HCT116 (cell line): ENCODE measurements around the gene F7. TPM values are rescaled to one million over a fixed set of nuclear protein-coding genes. Genes with fewer than 3 reads are reported as not detected.

Experiments used
- ATAC-seq: fragments of 200-7000 bp; cut with Tn5 transposase; 2 replicates; pipeline ENCODE4 v1.9.1; 2020; ENCODE audit warnings: mild to moderate bottlenecking, moderate library complexity
- BruUV-seq: library from RNA; stranded (reverse); fragments of 400-500 nt; replicated peaks from 2 replicates; lab custom pipeline; 2021; lab: Mats Ljungman, UMichigan
- CTCF ChIA-PET: fragments of 300-600 bp; sonication (Branson Sonifier 250); formaldehyde crosslinking; loops from one replicate; lab custom pipeline; 2021; ENCODE audit warnings: antibody characterized with exemption; lab: Charles Lee
- POLR2A ChIA-PET: fragments of 300-600, 350-600 bp; sonication (Branson Sonifier 250); formaldehyde crosslinking; loops from one replicate; lab custom pipeline; 2021; ENCODE audit warnings: antibody characterized with exemption; lab: Charles Lee
- RAD21 ChIA-PET, 2 experiments: fragments of 300-600 bp; sonication (Branson Sonifier 250); formaldehyde crosslinking; loops; one replicate each; lab custom pipeline; 2023; ENCODE audit warnings: low total read pairs in 2 of 2; ENCODE audit not compliant: uncharacterized antibody in 2 of 2, unreplicated experiment in 2 of 2, low non-redundant PET in 1 of 2; lab: Charles Lee
- DNase-seq: peaks from one replicate; pipeline ENCODE4 v3.0.0-alpha.2; 2010; ENCODE audit warnings: low read depth, low spot score
- H2AFZ ChIP-seq: fragments of 200-600 bp; shearing (Covaris generic), sonication (generic); 2 replicates; pipeline ENCODE4 v1.6.1; 2017; ENCODE audit warnings: low read depth, mixed run types, mixed read lengths, antibody characterized with exemption, low read length; ENCODE audit not compliant: poor library complexity, severe bottlenecking
- H3K27ac ChIP-seq: 2 replicates; pipeline ENCODE4 v1.5.1; 2012; ENCODE audit warnings: low read depth, low read length
- H3K27me3 ChIP-seq: fragments of 200-600 bp; sonication (generic); 2 replicates; pipeline ENCODE4 v1.6.1; 2016; ENCODE audit warnings: mixed run types, low read length, mixed read lengths; ENCODE audit not compliant: insufficient read depth
- H3K36me3 ChIP-seq, 2 experiments: fragments of 200-500 bp in 1 of 2; fragments of 200-600 bp in 1 of 2; sonication (Bioruptor generic) in 1 of 2; sonication (generic) in 1 of 2; 2 replicates each; pipeline versions ENCODE4 v1.5.1 to v1.6.1; 2014 to 2016; ENCODE audit warnings: low read length in 2 of 2, inconsistent platforms in 1 of 2, mixed read lengths in 1 of 2, mixed run types in 1 of 2; ENCODE audit not compliant: insufficient read depth in 2 of 2, control insufficient read depth in 1 of 2
- H3K4me1 ChIP-seq, 2 experiments: fragments of 200-600 bp in 1 of 2; sonication (generic) in 1 of 2; 2 replicates each; pipeline versions ENCODE4 v1.5.1 to v1.6.1; 2012 to 2017; ENCODE audit warnings: low read length in 2 of 2, inconsistent platforms in 1 of 2, mild to moderate bottlenecking in 1 of 2, mixed read lengths in 1 of 2, mixed run types in 1 of 2, moderate library complexity in 1 of 2; ENCODE audit not compliant: insufficient read depth in 2 of 2, control insufficient read depth in 1 of 2
- H3K4me2 ChIP-seq: fragments of 200-600 bp; sonication (generic); 2 replicates; pipeline ENCODE4 v1.6.1; 2017; ENCODE audit warnings: mixed run types, low read length, mixed read lengths
- H3K4me3 ChIP-seq, 2 experiments: fragments of 200-600 bp in 1 of 2; sonication (generic) in 1 of 2; replicated peaks in 1 of 2; 2 replicates each; pipeline ENCODE4 v1.5.1; 2011 to 2016; ENCODE audit warnings: low read length in 2 of 2, control low read depth in 1 of 2, low read depth in 1 of 2, mild to moderate bottlenecking in 1 of 2, mixed read lengths in 1 of 2, mixed run types in 1 of 2
- H3K79me2 ChIP-seq: fragments of 200-600 bp; sonication (generic); 2 replicates; pipeline ENCODE4 v1.6.1; 2017; ENCODE audit warnings: mild to moderate bottlenecking, mixed run types, low read length, moderate library complexity, mixed read lengths; ENCODE audit not compliant: insufficient read depth
- H3K9ac ChIP-seq: fragments of 200-600 bp; sonication (generic); 2 replicates; pipeline ENCODE4 v1.6.1; 2016; ENCODE audit warnings: low read length, mixed read lengths
- H3K9me2 ChIP-seq: fragments of 200-600 bp; sonication (generic), shearing (Covaris generic); 2 replicates; pipeline ENCODE4 v1.6.1; 2017; ENCODE audit warnings: mixed run types, mild to moderate bottlenecking, moderate library complexity; ENCODE audit not compliant: insufficient read depth
- H3K9me3 ChIP-seq, 2 experiments: fragments of 200-500 bp in 1 of 2; fragments of 200-600 bp in 1 of 2; sonication (Bioruptor generic) in 1 of 2; sonication (generic) in 1 of 2; 2 replicates each; pipeline ENCODE4 v1.6.1; 2014 to 2017; ENCODE audit warnings: low read length in 2 of 2, mixed read lengths in 2 of 2, inconsistent platforms in 1 of 2, low read depth in 1 of 2, mild to moderate bottlenecking in 1 of 2, mixed run types in 1 of 2, moderate library complexity in 1 of 2; ENCODE audit not compliant: control insufficient read depth in 1 of 2, insufficient read depth in 1 of 2
- H4K20me1 ChIP-seq: fragments of 200-600 bp; sonication (generic), shearing (Covaris generic); 2 replicates; pipeline ENCODE4 v1.6.1; 2017; ENCODE audit warnings: mixed run types, mild to moderate bottlenecking, moderate library complexity; ENCODE audit not compliant: insufficient read depth
- CEBPB ChIP-seq: IDR thresholded peaks from 2 replicates; pipeline ENCODE4 v1.6.1; 2012; ENCODE audit warnings: low read depth
- EGR1 ChIP-seq: IDR thresholded peaks from 2 replicates; pipeline ENCODE4 v1.6.1; 2012; ENCODE audit warnings: low read depth
- ELF1 ChIP-seq: IDR thresholded peaks from 2 replicates; pipeline ENCODE4 v1.6.1; 2012; ENCODE audit warnings: low read depth, borderline replicate concordance
- EZH2phosphoT487 ChIP-seq: fragments of 200-600 bp; IDR thresholded peaks from 2 replicates; pipeline ENCODE4 v1.6.1; 2018; ENCODE audit warnings: antibody characterized with exemption, borderline replicate concordance
- JUND ChIP-seq: IDR thresholded peaks from 2 replicates; pipeline ENCODE4 v1.6.1; 2012
- POLR2A ChIP-seq: IDR thresholded peaks from 2 replicates; pipeline ENCODE4 v1.7.0; 2011; ENCODE audit warnings: borderline replicate concordance; ENCODE audit not compliant: insufficient read depth, insufficient read length; ENCODE audit errors: extremely low read depth
- RAD21 ChIP-seq: IDR thresholded peaks from 2 replicates; pipeline ENCODE4 v1.6.1; 2012; ENCODE audit warnings: low read depth, mild to moderate bottlenecking
- SIN3A ChIP-seq: IDR thresholded peaks from 2 replicates; pipeline ENCODE4 v1.6.1; 2012; ENCODE audit warnings: low read depth
- SP1 ChIP-seq: IDR thresholded peaks from 2 replicates; pipeline ENCODE4 v1.6.1; 2012; ENCODE audit warnings: low read depth
- SRF ChIP-seq: IDR thresholded peaks from 2 replicates; pipeline ENCODE4 v1.6.1; 2012; ENCODE audit warnings: low read depth
- YY1 ChIP-seq: IDR thresholded peaks from 2 replicates; pipeline ENCODE4 v1.6.1; 2011; ENCODE audit warnings: low read length, low read depth, moderate library complexity, mild to moderate bottlenecking; ENCODE audit not compliant: insufficient replicate concordance; ENCODE audit errors: extremely low read depth
- ZFX ChIP-seq: fragments of 450-650 bp; IDR thresholded peaks from 2 replicates; pipeline ENCODE4 v1.6.1; 2017
- ZNF274 ChIP-seq: fragments of 200-500 bp; sonication (Bioruptor generic); IDR thresholded peaks from 2 replicates; pipeline ENCODE4 v1.6.1; 2014; ENCODE audit warnings: mild to moderate bottlenecking, low read depth, low read length, inconsistent platforms
- intact Hi-C: fragments of 100-400 bp; cut with micrococcal nuclease; formaldehyde crosslinking; loops from 2 replicates; pipeline ENCODE4 v1.10.0; 2022
- total RNA-seq: library from RNA; stranded (reverse); gene quantifications from one replicate; pipeline ENCODE4 v1.2.1, GENCODE V29; 2021; ENCODE audit not compliant: unreplicated experiment
- TF ChIP-seq, protein P1 (sequence below), 3 experiments: fragments of 200-600 bp in 1 of 3; sonication (generic) in 1 of 3; IDR thresholded peaks in 2 of 3; conservative IDR thresholded peaks in 1 of 3; 2 replicates each; pipeline ENCODE4 v1.5.1; 2012 to 2017; ENCODE audit warnings: low read depth in 2 of 3, low read length in 2 of 3, antibody characterized with exemption in 1 of 3, borderline replicate concordance in 1 of 3, control low read depth in 1 of 3, mild to moderate bottlenecking in 1 of 3, mixed read lengths in 1 of 3, mixed run types in 1 of 3, moderate library complexity in 1 of 3; ENCODE audit not compliant: insufficient read depth in 1 of 3
- TF ChIP-seq, protein P2 (sequence below): IDR thresholded peaks from 2 replicates; pipeline ENCODE4 v1.6.1; 2012; ENCODE audit warnings: low read depth

F7 gene
- total RNA-seq, 1 experiment from 2014 or later: not detected

DNA sequence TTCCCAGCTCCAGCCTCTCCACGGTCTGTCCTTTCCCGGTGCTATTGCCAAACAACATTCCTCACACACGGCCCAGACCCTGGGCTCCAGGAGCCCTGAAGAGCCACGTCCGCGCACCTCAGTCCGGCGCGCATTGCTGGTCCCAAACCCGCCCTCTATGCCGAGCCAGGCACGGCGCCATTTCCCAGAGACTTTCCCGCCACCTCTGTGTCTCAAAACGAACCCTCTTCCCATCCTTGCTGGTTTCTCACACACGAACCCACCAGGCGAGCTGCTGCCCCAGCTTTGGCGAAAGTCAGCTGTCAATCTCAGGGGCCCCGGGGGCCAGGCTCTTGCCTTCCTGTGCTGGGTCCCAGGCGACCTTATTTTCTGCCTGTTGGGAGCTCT, 28.0 kb upstream of the F7 start:
- POLR2A ChIA-PET: no interaction called here
- H3K4me2 ChIP-seq: no peak overlapping the region
- no peaks in the 10 kb centered on the region for H3K4me1 ChIP-seq
- RAD21 ChIA-PET: no interaction called here
- no peaks in the 10 kb centered on the region for H3K79me2 ChIP-seq
- intact Hi-C loops: no loop called here
- H3K9me2 ChIP-seq: no peaks in the 10 kb centered on the region
- no peak overlapping the region for H3K27ac ChIP-seq
- H3K9ac ChIP-seq: no peak overlapping the region
- DNase-seq (no peak), ATAC-seq (no peak)
- H3K9me3 ChIP-seq: no peaks in the 10 kb centered on the region
- CTCF ChIA-PET: no interaction called here
- no peaks in the 10 kb centered on the region for H3K27me3 ChIP-seq
- no peak for TF ChIP-seq ELF1
- no peak for TF ChIP-seq JUND
- TF ChIP-seq, protein P1, sequence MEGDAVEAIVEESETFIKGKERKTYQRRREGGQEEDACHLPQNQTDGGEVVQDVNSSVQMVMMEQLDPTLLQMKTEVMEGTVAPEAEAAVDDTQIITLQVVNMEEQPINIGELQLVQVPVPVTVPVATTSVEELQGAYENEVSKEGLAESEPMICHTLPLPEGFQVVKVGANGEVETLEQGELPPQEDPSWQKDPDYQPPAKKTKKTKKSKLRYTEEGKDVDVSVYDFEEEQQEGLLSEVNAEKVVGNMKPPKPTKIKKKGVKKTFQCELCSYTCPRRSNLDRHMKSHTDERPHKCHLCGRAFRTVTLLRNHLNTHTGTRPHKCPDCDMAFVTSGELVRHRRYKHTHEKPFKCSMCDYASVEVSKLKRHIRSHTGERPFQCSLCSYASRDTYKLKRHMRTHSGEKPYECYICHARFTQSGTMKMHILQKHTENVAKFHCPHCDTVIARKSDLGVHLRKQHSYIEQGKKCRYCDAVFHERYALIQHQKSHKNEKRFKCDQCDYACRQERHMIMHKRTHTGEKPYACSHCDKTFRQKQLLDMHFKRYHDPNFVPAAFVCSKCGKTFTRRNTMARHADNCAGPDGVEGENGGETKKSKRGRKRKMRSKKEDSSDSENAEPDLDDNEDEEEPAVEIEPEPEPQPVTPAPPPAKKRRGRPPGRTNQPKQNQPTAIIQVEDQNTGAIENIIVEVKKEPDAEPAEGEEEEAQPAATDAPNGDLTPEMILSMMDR (IDR thresholded peaks at IDR 0.05 in 2 of 3, conservative IDR thresholded peaks at IDR 0.05 in 1 of 3; ENCODE audit: borderline replicate concordance in 1 of 3, insufficient read depth in 1 of 3, low read depth in 2 of 3, low read length in 2 of 3): no peak
- TF ChIP-seq RAD21: no peak
- no TSS peak for BruUV-seq
- H3K4me3 ChIP-seq: no peak overlapping the region
- no peak overlapping the region for H2AFZ ChIP-seq
- H4K20me1 ChIP-seq: no peaks in the 10 kb centered on the region
- H3K36me3 ChIP-seq: no peaks in the 10 kb centered on the region

DNA sequence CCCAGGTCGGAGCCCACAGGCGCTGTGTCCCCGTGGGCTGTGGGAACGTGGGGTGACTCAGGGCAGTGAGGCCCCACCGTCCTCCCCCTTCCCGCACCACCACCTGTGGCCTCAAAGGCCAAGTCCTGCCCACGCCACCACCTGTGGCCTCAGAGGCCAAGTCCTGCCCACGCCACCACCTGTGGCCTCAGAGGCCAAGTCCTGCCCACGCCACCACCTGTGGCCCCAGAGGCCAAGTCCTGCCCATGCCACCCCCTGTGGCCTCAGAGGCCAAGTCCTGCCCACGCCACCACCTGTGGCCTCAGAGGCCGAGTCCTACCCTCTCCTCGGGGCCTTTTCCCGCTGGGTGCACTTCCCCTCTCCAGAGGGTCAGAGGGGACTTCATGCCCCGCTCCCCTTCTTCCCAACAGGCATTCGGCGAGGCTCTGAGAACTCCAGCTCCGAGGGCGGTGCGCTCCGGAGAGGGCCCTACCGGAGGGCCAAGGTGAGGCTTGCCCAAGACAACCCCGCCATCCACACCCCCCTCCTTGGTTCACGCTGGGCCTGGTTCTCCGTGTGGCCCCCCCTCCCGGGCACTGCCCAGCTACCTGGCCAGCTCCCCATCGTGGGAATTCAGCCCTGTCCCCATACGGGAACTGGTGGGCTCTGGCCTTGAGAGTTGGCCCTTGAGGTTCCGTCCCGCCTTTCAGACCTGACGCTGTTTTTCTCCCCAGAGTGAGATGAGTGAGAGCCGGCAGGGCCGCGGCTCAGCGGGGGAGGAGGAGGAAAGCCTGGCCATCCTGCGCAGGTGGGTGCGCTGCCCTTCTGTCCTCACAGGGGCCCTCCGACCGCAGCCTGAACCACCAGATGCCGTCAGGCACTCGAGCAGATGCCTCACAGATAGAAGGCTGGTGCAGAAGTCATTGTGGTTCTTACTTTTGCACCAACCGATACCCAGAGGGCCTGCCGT, 27.4 kb upstream of the F7 start:
- no peaks in the 10 kb centered on the region for H3K36me3 ChIP-seq
- no peak overlapping the region for H3K27ac ChIP-seq
- no peaks in the 10 kb centered on the region for H4K20me1 ChIP-seq
- H3K9me3 ChIP-seq: no peaks in the 10 kb centered on the region
- H3K79me2 ChIP-seq: no peaks in the 10 kb centered on the region
- H3K27me3 ChIP-seq: no peaks in the 10 kb centered on the region
- no peaks in the 10 kb centered on the region for H3K9me2 ChIP-seq
- ATAC-seq (no peak), DNase-seq (no peak)
- ChIA-PET POLR2A (no interaction called here), CTCF (no interaction called here), RAD21 (no interaction called here)
- H3K9ac ChIP-seq: no peak overlapping the region
- H3K4me2 ChIP-seq: no peak overlapping the region
- intact Hi-C loops: no loop called here
- H2AFZ ChIP-seq: no peak overlapping the region
- peaks cover 0 to under 1% of the 10 kb centered on the region in 2 experiments; a peak in 2 of 4 replicates for H3K4me1 ChIP-seq
- no TSS peak for BruUV-seq
- H3K4me3 ChIP-seq: no peak overlapping the region
- TF ChIP-seq SIN3A (no peak), ZFX (no peak), CEBPB (no peak), EGR1 (no peak), ZNF274 (no peak), POLR2A (no peak), SP1 (no peak), RAD21 (no peak), YY1 (no peak), SRF (no peak), EZH2phosphoT487 (no peak)
- TF ChIP-seq, protein P2, sequence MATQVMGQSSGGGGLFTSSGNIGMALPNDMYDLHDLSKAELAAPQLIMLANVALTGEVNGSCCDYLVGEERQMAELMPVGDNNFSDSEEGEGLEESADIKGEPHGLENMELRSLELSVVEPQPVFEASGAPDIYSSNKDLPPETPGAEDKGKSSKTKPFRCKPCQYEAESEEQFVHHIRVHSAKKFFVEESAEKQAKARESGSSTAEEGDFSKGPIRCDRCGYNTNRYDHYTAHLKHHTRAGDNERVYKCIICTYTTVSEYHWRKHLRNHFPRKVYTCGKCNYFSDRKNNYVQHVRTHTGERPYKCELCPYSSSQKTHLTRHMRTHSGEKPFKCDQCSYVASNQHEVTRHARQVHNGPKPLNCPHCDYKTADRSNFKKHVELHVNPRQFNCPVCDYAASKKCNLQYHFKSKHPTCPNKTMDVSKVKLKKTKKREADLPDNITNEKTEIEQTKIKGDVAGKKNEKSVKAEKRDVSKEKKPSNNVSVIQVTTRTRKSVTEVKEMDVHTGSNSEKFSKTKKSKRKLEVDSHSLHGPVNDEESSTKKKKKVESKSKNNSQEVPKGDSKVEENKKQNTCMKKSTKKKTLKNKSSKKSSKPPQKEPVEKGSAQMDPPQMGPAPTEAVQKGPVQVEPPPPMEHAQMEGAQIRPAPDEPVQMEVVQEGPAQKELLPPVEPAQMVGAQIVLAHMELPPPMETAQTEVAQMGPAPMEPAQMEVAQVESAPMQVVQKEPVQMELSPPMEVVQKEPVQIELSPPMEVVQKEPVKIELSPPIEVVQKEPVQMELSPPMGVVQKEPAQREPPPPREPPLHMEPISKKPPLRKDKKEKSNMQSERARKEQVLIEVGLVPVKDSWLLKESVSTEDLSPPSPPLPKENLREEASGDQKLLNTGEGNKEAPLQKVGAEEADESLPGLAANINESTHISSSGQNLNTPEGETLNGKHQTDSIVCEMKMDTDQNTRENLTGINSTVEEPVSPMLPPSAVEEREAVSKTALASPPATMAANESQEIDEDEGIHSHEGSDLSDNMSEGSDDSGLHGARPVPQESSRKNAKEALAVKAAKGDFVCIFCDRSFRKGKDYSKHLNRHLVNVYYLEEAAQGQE: no peak
